LHCN-M2 (cell line): ENCODE results near the gene RALB. TPM values are rescaled to one million over a fixed set of nuclear protein-coding genes. Genes with fewer than 3 reads are reported as not detected.
"Not testable (repeated sequence)": the region's sequence is repeated elsewhere in the genome, so short reads cannot be mapped to it uniquely, and the experiment has no call there.

Experiments used
- DNase-seq: peaks from one replicate; pipeline ENCODE4 v3.0.0-alpha.2; 2012; ENCODE audit warnings: low read depth
- total RNA-seq: library from RNA; depleted of rRNA; stranded (reverse); fragments of >200 nt; gene quantifications from 2 replicates; pipeline ENCODE4 v1.2.3, GENCODE V29; 2014

Gene RALB
- total RNA-seq, 1 experiment from 2014 or later, result 69.9 TPM

- DNase-seq, result no peak
Observed at GRCh38 chr2:120224735-120225548, 27.7 kb upstream of the RALB start.

- no peak for DNase-seq
Observed at GRCh38 chr2:120225549-120226065, 27.0 kb upstream of the RALB start.

- DNase-seq, result no peak
Observed at GRCh38 chr2:120226316-120226715, 26.3 kb upstream of the RALB start.

DNA sequence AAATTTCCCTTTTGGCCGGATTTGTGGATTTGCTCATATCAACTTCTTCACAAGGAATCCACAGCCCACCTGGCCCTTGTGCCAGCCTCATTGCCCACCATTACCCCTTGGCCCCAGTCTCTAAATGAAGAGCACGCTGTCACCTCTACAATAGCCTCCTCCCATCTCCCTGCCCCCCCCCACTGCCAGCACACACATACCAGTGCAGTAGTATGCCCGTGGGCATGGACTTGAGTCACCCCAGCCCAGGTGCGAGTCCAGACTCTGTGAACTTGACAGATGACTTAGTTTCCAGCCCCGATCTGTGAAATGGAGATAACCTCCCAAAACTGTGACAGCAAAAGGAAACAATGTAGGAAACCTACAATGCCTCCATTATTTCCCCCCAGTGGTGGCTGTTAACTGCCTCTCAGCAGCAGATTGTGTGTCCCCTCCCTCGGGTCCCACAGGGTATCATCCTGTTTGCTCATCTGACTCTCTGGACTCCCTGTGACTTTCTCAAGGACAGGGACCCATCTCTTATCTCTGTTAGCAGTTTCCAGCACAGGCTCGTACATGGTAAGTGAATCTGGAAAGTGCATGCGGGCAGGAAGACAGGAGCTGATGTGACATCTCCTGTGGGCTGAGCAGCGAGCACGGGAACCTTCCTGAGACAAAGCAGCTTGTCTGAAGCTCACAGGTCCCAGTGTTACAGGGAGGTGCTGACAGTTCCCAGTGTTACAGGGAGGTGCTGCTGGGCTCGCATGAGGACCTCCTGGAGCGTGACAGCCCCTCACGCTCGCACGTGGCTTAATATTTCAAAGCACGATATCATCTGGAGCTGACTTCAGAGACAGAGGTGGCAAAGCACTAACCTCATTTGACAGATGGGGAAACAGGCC is 25.3 kb upstream of the RALB start:
- no peak for DNase-seq

GRCh38 chr2:120228503-120228902 is 24.1 kb upstream of the RALB start:
- no peak for DNase-seq

DNA sequence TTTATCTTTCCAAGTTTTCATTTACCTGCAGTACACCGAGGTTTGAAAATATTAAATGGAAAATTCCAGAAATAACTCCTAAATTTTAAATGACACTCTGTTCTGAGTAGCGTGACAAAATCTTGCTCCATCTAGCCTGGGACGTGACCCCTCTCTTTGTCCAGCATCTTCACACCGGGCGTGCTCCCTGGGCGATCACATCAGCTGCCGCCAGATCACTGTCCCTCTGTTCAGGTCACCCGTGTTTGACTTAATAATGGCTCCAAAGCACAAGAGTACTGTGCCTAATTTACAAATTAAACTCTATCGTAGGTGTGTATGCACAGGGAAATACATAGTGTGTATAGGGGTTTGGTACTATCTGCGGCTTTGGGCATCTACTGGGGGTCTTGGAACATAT is 23.3 kb upstream of the RALB start:
- DNase-seq, result no peak

DNA sequence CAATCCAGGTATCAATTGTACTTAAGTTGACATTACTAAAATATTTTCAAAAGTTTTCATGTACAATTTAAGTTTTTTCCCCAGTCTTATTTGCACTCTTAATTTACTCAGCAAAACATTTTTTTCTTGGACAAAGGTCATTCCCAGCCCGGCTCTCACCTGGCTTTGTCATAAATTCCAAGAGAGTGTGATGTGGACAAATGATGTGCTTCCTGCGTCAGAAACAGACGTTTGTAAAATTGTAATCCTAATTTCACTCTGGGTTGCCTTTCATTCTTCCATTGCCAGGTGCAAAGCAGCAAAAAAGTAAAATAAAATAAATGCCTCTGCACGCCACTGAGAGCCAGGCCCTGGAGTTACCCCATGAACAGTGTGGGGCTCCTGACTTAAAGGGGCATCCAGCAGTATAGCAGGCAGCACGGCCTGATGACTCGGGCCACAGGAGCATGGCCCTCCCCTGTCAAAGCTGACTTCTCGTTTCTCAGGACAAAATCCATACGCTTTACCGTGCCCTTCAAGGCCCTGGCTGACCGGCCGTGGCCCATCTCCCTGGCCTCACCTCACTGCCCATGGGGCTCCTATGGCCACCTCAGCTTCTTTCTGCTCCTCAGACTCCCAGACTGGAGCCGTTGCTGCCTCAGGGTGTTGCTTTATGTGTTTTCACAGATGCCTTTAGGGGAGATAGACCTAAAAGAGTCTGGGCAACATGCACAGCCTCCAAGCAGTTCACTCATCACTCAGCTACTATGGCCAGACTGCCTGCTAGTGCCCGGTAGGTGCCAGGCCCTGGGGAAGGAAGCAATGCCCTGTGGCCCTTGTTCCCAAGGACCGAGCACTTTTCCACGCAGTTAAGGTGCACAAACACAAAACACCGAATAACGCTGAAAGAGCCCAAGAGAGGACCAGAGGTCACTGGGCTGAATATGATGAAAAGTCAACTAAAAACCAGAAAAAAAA is 21.9 kb upstream of the RALB start:
- DNase-seq, result no peak

- no peak for DNase-seq
Observed at GRCh38 chr2:120231564-120231973, 21.1 kb upstream of the RALB start.

GRCh38 chr2:120231974-120232635 is 20.5 kb upstream of the RALB start:
- DNase-seq, result peak; percentile 32

- DNase-seq, result no peak
Observed at GRCh38 chr2:120233292-120233691, 19.4 kb upstream of the RALB start.

DNA sequence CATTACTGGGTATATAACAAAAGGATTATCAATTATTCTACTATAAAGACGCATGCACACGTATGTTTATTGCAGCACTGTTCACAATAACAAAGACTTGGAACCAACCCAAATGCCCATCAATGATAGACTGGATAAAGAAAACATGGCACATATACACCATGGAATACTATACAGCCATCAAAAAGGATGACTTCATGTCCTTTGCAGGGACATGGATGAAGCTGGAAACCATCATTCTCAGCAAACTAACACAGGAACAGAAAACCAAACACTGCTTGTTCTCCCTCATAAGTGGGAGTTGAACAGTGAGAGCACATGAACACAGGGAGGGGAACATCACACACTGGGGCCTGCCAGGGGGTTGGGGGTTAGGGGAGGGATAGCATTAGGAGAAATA is 17.5 kb upstream of the RALB start:
- DNase-seq, result not testable (repeated sequence)

- DNase-seq, result no peak
Observed at GRCh38 chr2:120235681-120236080, 17.0 kb upstream of the RALB start.

DNA sequence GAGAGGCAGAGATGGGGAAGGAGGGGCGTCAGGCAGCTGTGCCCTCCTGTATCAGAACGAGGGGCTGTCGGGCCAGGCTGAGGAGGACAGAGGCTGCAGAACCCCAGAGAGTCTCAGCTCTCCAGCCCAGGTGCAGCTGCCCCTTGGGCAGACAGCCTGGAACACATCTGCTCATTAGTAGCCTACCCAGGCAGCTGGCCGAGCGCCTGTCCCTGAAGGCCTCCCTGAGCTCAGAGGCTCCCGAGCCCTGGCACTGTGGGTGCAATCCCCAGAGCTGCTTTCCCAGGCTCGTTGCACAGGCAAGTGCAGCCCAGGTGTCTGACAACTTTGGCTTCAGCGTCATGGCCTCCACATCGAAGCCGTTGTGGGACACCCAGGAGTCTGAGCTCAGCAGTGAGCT is 16.3 kb upstream of the RALB start:
- DNase-seq, result no peak

GRCh38 chr2:120236791-120237190 is 15.9 kb upstream of the RALB start:
- DNase-seq, result no peak

GRCh38 chr2:120237491-120237902 is 15.2 kb upstream of the RALB start:
- peak; percentile 86 for DNase-seq

DNA sequence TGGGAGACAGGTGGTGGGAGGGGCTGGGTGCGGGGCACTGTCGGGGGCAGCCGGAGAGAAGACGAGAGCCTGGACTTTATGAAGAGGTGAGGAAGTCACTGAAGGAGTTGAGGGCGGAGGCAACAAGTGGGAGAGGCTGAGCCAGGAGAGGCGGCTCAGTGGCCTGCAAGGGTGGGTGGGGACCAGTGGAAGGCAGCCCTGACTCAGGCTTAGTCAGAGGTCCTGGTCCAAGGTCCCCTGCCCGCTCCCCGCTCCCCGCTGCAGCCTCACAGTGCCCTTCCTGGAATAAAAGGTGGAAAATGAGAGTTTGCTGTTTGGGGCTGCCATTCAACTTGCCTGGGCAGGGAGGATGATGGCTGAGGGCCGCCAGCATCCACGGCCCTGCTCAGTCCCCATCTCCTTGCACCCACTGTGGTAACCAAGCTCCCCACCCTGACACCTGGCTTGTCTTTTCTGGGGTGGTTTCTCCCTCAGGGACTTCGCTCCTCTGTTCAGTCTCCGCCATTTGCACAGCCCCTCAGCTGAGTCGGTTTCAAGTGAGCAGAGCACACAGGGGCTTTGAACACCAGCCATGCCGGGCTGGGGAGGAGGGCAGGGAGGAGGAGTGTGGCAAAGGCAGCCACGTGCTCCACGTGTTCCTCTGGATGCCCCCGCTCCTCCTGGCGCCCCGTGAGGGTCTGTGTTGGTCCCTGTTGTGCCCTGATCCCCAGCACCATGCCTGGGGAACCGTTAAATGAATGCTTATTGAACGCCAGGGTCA is 13.7 kb upstream of the RALB start:
- DNase-seq, result peak; percentile 74

DNA sequence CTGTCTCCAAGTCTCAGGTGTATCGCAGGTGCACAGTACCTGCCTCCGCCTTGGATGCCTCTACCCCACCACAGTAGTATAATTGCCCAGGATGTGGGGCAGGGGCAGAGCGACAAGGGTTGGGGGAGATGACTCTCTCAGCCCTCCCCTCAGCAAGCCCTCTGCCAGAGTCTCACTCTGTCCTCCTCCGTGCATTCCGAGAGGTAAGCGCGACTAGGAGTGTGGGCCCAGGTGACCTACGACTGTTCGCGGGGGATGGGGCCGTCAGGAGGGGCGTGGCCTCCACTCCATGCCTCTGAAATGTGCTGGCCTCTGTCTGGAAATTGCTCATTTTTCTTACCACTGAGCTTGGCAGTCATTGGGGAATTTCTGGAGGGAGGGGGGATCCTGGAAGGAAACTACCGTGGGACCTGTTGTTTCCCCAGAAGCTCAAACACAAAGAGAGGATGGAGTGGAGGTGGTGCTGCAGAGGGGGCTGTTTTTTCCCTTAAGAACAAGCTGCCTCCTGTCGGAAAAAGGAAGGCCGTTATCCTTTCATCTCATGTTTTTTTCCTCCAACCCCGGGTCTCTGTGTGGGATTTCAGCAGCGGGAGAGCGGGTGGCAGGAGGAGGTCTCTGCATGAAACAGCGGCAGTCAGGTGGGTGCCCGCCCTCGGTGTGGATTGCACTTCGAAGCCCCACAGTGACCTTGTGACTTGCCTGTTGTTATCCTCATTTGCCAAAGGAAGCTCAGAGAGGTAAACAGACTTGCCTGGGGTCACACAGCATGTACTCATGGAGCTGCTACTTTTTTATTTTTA is 13.0 kb upstream of the RALB start:
- DNase-seq, result peak; percentile 68

DNA sequence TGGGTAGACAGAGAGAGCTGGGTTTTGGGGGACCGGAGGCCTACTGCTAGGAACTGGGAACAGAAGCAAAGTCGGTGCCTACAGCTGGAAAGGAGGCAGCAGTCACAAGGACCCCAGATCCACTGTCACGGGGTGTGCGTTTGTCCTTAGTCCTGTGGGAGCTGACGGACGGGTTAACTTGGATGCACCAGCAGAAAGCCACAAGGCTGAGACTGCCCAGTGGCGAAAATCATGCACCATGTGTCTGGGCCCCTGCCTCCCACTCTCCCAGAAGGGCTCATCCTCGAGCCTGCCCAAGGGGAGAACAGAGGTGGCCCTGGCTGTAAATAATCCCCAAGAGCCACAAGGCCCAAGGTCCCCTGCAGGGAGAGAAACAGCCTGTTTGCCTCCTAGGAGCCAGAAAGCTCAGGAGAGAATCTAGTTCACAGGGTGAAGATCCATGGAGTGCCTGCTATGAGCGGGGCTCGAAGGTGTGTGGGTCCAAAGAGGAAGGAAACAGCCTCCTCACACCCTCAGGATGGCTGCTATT is 11.7 kb upstream of the RALB start:
- no peak for DNase-seq

DNA sequence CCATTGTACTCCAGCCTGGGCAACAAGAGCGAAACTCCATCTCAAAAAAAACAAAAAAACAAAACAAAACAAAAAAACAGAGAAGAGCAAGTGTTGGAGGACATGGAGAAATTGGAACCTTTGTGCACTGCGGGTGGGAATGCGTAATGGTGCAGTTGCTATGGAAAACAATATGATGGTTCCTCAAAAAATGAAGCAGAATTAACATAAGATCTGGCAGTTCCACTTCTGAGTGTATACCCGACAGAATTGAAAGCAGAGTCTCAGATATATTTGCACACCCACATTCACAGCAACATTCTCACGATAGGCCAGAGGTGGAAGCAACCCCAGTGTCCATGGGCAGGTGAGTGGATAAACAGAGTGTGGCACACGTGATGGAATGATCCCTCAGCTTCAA is 11.0 kb upstream of the RALB start:
- DNase-seq, result no peak
